GM21423 (cell line): ENCODE measurements around the gene PTPN7.
"Not testable (repeated sequence)": the region's sequence is repeated elsewhere in the genome, so short reads cannot be mapped to it uniquely, and the experiment has no call there.

Experiments used
- ATAC-seq: cut with Tn5 transposase; IDR thresholded peaks from one replicate; pipeline ENCODE4 v1.9.1; 2021; ENCODE audit warnings: mild to moderate bottlenecking, moderate library complexity; ENCODE audit not compliant: unreplicated experiment

PTPN7 gene

GRCh38 chr1:202160377-202160940 is at the start of gene PTPN7:
TSS of gene PTPN7 (minus strand) at chr1:202160602. CDS start at chr1:202159402, 1,200 bp downstream.
- no peak for ATAC-seq

GRCh38 chr1:202208351-202208857 is 48.0 kb upstream of the PTPN7 start:
- ATAC-seq: no peak

GRCh38 chr1:202207292-202207691 is 46.9 kb upstream of the PTPN7 start:
- ATAC-seq: no peak

GRCh38 chr1:202205523-202206190 is 45.3 kb upstream of the PTPN7 start:
- no peak for ATAC-seq

- no peak for ATAC-seq
Observed at GRCh38 chr1:202204065-202204464, 43.7 kb upstream of the PTPN7 start.

- ATAC-seq: no peak
Observed at GRCh38 chr1:202203238-202204039, 43.0 kb upstream of the PTPN7 start.

- ATAC-seq: no peak
Observed at GRCh38 chr1:202202500-202203168, 42.2 kb upstream of the PTPN7 start.

- ATAC-seq: no peak
Observed at GRCh38 chr1:202201971-202202370, 41.6 kb upstream of the PTPN7 start.

GRCh38 chr1:202201266-202201665 is 40.9 kb upstream of the PTPN7 start:
- ATAC-seq: no peak

- no peak for ATAC-seq
Observed at GRCh38 chr1:202200669-202201068, 40.3 kb upstream of the PTPN7 start.

- no peak for ATAC-seq
Observed at GRCh38 chr1:202200112-202200548, 39.7 kb upstream of the PTPN7 start.

- ATAC-seq: no peak
Observed at GRCh38 chr1:202199040-202199889, 38.9 kb upstream of the PTPN7 start.

GRCh38 chr1:202198366-202198724 is 37.9 kb upstream of the PTPN7 start:
- no peak for ATAC-seq

GRCh38 chr1:202197653-202198365 is 37.4 kb upstream of the PTPN7 start:
- ATAC-seq: no peak

- no peak for ATAC-seq
Observed at GRCh38 chr1:202194328-202194648, 33.9 kb upstream of the PTPN7 start.

GRCh38 chr1:202193614-202194327 is 33.4 kb upstream of the PTPN7 start, which contains the start of gene LGR6:
TSS of gene LGR6 (plus strand) at chr1:202193799. CDS start at chr1:202193990, 191 bp downstream.
- no peak for ATAC-seq

GRCh38 chr1:202192770-202193613 is 32.6 kb upstream of the PTPN7 start:
- no peak for ATAC-seq

GRCh38 chr1:202191391-202191790 is 31.0 kb upstream of the PTPN7 start:
- not testable (repeated sequence) for ATAC-seq
